ENCODE data around the gene RAN.

RAN gene

GRCh38 chr12:130830246-130830551, 41.7 kb upstream of the RAN start:
- TF ChIP-seq CTCF (IDR thresholded peaks at IDR 0.05; ENCODE audit: extremely low read depth, insufficient read depth, missing control alignments) = no peak
- DNase-seq (ENCODE audit: low spot score) = no peak
- in situ Hi-C loops (cut with MboI; ENCODE audit: low pct_unique_long_range_greater_than_20kb, low sequenced_read_pairs, unreplicated experiment) = no loop called here

GRCh38 chr12:130831246-130831645, 40.6 kb upstream of the RAN start:
- in situ Hi-C loops (cut with MboI; ENCODE audit: low pct_unique_long_range_greater_than_20kb, low sequenced_read_pairs, unreplicated experiment) = no loop called here
- no peak for TF ChIP-seq CTCF (IDR thresholded peaks at IDR 0.05; ENCODE audit: extremely low read depth, insufficient read depth, missing control alignments)
- DNase-seq (ENCODE audit: low spot score) = no peak

GRCh38 chr12:130831876-130832405, 39.9 kb upstream of the RAN start:
- in situ Hi-C loops (cut with MboI; ENCODE audit: low pct_unique_long_range_greater_than_20kb, low sequenced_read_pairs, unreplicated experiment) = no loop called here
- DNase-seq (ENCODE audit: low spot score) = no peak
- TF ChIP-seq CTCF (IDR thresholded peaks at IDR 0.05; ENCODE audit: extremely low read depth, insufficient read depth, missing control alignments) = no peak

GRCh38 chr12:130832561-130833209, 39.2 kb upstream of the RAN start:
- DNase-seq (ENCODE audit: low spot score) = no peak
- in situ Hi-C loops (cut with MboI; ENCODE audit: low pct_unique_long_range_greater_than_20kb, low sequenced_read_pairs, unreplicated experiment) = no loop called here
- no peak for TF ChIP-seq CTCF (IDR thresholded peaks at IDR 0.05; ENCODE audit: extremely low read depth, insufficient read depth, missing control alignments)

GRCh38 chr12:130835011-130835410, 36.9 kb upstream of the RAN start:
- in situ Hi-C loops (cut with MboI; ENCODE audit: low pct_unique_long_range_greater_than_20kb, low sequenced_read_pairs, unreplicated experiment) = no loop called here
- no peak for TF ChIP-seq CTCF (IDR thresholded peaks at IDR 0.05; ENCODE audit: extremely low read depth, insufficient read depth, missing control alignments)
- no peak for DNase-seq (ENCODE audit: low spot score)

- in situ Hi-C loops (cut with MboI; ENCODE audit: low pct_unique_long_range_greater_than_20kb, low sequenced_read_pairs, unreplicated experiment) = no loop called here
- DNase-seq (ENCODE audit: low spot score) = no peak
Measured at GRCh38 chr12:130835436-130835835, 36.4 kb upstream of the RAN start.

More at GRCh38 chr12:130835436-130835835, 36.4 kb upstream of the RAN start:
- TF ChIP-seq CTCF (IDR thresholded peaks at IDR 0.05; ENCODE audit: extremely low read depth, insufficient read depth, missing control alignments) = no peak
